ENCODE data around the gene BZW2.

GRCh38 chr7:16743236-16743635, 97.3 kb downstream of the BZW2 start:
- TF ChIP-seq POLR2AphosphoS5 (IDR thresholded peaks at IDR 0.05; ENCODE audit: low read depth, low read length) (no peak), TAF1 (IDR thresholded peaks at IDR 0.05; ENCODE audit: borderline replicate concordance, low read depth, low read length) (no peak)

All from GM12892 (cell line).